ENCODE results near the gene IL21R. TPM values are rescaled to one million over a fixed set of nuclear protein-coding genes. Genes with fewer than 3 reads are reported as not detected.

The IL21R gene
- total and polyA plus RNA-seq, 2 donors (not counting 3 experiments of a cell fraction or from before 2014, with no cell fraction given): 0.03 TPM; not detected in 1

GRCh38 chr16:27491894-27492587 is 90.1 kb downstream of the IL21R start:
- dilution Hi-C loops (cut with MboI; ENCODE audit: extremely low pct_ligation_motif_present, low sequenced_read_pairs): no loop called here

More at GRCh38 chr16:27491894-27492587, 90.1 kb downstream of the IL21R start:
- Histone ChIP-seq H3K4me2 (ENCODE audit: insufficient read depth, low read length) (peak overlapping the region; percentile 7), H4K20me1 (replicated peaks; ENCODE audit: control insufficient read depth, extremely low read depth, insufficient read depth, low read length) (no peaks in the 10 kb centered on the region), H3K27me3 (ENCODE audit: control insufficient read depth in 2 of 2, insufficient read depth in 2 of 2, low read length in 2 of 2) (no peaks in the 10 kb centered on the region), H3K9me1 (replicated peaks; ENCODE audit: control insufficient read depth, extremely low read depth, insufficient read depth, low read length) (no peaks in the 10 kb centered on the region), H3K36me3 (ENCODE audit: control insufficient read depth in 2 of 2, extremely low read depth in 1 of 2, insufficient read depth in 2 of 2, low read length in 2 of 2) (peaks cover 23 to 51% of the 10 kb centered on the region in 2 experiments), H3K9ac (replicated peaks; ENCODE audit: extremely low read depth, insufficient read depth, low read length) (peak overlapping the region; percentile 33), H3K9me3 (replicated peaks; ENCODE audit: control insufficient read depth, insufficient read depth, low read length) (no peaks in the 10 kb centered on the region), H3K27ac (ENCODE audit: insufficient read depth, low read depth, low read length) (peak overlapping the region; percentile 76), H2AFZ (ENCODE audit: low read depth, low read length) (no peak overlapping the region), H3K4me1 (ENCODE audit: control insufficient read depth, extremely low read depth, insufficient read depth, low read length) (peaks cover 15% of the 10 kb centered on the region), H3K4me3 (replicated peaks in 1 of 3; ENCODE audit: insufficient read depth in 1 of 3, low read depth in 1 of 3, low read length in 3 of 3) (no peak overlapping the region), H3K79me2 (ENCODE audit: control insufficient read depth, insufficient read depth, low read length) (no peaks in the 10 kb centered on the region)
- intact Hi-C loops (cut with micrococcal nuclease): no loop called here
- ChIA-PET CTCF (interaction anchor here (1.1 to 1.7 kb wide), 2 partner anchors 8 to 16 kb away, joined by 3 to 5 read pairs; no protein-coding TSS in a partner anchor), POLR2A (no interaction called here)
- DNase-seq (ENCODE audit: low read depth, low spot score) (peak; percentile 37), FAIRE-seq (peak; percentile 88)
- no TSS peak for BruUV-seq (replicated peaks)
- TF ChIP-seq POLR2AphosphoS5 (IDR thresholded peaks at IDR 0.05; ENCODE audit: insufficient read depth, low read depth, low read length) (peak; percentile 43), FOS (IDR thresholded peaks at IDR 0.05; ENCODE audit: borderline replicate concordance, insufficient read depth, low read length) (no peak), MYC (IDR thresholded peaks at IDR 0.05; ENCODE audit: low read depth, low read length) (no peak), JUN (IDR thresholded peaks at IDR 0.05; ENCODE audit: borderline replicate concordance, insufficient read depth, insufficient read length, low read depth) (peak; percentile 43), EZH2 (IDR thresholded peaks at IDR 0.05; ENCODE audit: borderline replicate concordance, low read depth, low read length, severe bottlenecking) (no peak)
- TF ChIP-seq, protein P1, sequence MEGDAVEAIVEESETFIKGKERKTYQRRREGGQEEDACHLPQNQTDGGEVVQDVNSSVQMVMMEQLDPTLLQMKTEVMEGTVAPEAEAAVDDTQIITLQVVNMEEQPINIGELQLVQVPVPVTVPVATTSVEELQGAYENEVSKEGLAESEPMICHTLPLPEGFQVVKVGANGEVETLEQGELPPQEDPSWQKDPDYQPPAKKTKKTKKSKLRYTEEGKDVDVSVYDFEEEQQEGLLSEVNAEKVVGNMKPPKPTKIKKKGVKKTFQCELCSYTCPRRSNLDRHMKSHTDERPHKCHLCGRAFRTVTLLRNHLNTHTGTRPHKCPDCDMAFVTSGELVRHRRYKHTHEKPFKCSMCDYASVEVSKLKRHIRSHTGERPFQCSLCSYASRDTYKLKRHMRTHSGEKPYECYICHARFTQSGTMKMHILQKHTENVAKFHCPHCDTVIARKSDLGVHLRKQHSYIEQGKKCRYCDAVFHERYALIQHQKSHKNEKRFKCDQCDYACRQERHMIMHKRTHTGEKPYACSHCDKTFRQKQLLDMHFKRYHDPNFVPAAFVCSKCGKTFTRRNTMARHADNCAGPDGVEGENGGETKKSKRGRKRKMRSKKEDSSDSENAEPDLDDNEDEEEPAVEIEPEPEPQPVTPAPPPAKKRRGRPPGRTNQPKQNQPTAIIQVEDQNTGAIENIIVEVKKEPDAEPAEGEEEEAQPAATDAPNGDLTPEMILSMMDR (IDR thresholded peaks at IDR 0.05; ENCODE audit: extremely low read depth in 1 of 2, insufficient read depth in 1 of 2, low read depth in 1 of 2, low read length in 2 of 2): no peak
